HG03520 (cell line): ENCODE measurements around the gene AP2A2.

ENCODE experiments used
- ATAC-seq: cut with Tn5 transposase; IDR thresholded peaks from one replicate; pipeline ENCODE4 v1.9.1; 2021; ENCODE audit warnings: mild to moderate bottlenecking, moderate library complexity; ENCODE audit not compliant: unreplicated experiment

The AP2A2 gene

DNA sequence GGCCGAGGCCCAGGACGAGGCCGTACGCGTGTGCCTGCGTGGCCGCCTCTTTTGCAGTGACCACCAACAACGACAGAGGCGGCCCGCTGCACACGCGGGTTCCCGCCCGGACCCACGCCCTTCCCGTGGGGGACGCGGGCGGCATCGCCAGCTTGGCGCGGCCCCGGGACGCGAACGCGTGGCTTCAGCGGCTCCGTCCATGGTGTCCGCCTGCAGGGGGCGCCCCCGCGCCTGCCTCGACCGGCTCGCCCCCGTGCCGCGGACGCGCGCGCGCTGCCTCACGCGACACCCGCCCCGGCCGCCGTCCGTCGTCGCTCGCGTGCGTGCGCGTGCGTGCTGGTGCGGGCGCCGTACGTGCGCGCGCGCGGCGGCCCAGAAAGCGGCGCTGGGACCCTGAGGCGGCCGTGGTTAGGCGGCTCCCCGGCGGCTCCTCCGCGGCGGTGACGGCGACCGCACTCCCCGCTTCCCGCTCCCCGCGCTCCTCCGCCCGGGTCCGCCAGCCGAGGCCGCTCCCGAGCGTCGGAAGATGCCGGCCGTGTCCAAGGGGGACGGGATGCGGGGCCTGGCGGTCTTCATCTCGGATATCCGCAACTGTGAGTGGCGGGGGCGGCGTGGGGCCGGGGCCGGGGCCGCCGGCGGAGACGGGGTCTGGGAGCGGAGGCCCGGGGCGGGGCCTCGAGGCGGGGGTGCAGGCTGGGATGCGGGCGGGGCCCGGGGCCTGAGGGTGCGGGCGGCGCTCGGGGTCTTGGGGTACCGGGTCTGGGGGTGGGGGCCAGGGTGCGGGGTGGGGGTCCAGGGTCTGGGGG is at the start of gene AP2A2:
TSS of gene AP2A2 (plus strand) at position 375 of the 806 bp plus-strand sequence. CDS start at position 527, 152 bp downstream.
- peak; percentile 69 for ATAC-seq

DNA sequence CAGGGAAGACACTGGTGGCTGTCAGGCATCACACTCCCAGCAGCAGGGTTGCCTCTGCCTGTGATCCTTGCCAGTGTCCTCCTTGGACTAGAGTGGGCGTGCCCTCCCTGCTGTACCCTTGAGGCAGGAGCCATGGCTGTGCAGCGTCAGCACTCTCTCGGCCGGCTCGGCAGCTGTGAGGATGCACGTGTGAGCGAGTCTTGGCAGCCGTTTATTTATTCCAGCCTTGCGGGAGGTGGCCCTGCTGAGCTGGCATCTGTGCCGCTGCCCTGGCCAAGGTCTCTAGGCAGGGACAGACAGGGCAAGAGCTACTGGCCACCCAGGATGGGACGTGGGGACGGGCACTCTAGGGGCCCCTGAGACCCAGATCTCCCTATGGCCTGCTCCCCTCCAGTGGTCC is 49.1 kb upstream of the AP2A2 start:
- ATAC-seq, result no peak

DNA sequence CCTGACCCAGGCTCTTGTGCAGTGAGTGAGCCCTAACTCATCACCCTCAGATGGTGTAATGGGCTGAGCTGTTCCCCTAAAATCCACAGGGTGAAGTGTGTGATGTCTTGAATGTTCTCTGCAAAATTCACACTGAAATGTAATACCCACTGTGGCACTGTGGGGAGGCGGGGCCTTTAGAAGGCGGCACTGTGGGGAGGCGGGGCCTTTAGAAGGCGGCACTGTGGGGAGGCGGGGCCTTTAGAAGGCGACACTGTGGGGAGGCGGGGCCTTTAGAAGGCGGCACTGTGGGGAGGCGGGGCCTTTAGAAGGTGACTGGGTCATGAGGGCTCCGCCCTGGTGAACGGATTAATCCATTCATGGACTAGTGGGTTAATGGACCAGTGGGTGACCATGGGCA is 48.1 kb upstream of the AP2A2 start:
- ATAC-seq, result no peak

DNA sequence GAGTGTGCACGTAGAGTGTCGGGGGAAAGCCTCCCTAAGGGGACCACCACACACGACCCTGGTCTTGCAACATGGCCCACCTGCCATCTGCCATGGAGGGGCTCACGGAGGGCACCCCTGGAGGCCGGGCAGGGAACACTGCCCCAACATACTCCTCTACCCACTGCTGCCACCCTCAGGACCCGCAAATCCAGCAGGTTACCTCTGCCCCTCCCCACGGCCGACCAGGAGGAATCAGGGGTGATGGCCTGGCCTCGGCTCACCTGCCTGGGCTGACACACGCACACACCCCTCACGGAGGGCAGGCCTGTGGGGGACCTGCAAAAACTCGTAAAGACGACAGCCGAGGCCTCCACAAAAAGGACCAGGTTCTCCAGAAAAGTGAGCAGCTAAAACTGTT is 45.2 kb upstream of the AP2A2 start:
- ATAC-seq, result no peak

DNA sequence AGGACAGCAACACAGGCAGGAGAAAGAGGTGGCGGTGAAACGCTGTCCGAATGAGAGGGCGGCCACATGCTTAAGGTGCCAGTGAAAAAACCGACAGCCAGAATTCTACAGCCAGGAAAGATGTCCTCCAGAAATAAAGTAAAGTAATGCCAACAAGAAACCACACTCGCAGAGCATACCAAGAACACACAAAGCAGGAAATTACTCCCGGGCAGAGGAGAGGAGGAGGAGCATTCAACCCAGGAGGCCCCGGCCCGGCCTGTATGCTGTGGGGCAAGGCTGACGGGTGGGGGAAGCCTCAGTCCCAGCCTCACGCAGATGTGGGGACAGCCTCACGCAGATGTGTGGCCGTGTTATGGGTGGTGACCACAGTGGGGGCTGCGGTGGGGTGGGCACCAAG is 43.1 kb upstream of the AP2A2 start:
- ATAC-seq, result no peak

DNA sequence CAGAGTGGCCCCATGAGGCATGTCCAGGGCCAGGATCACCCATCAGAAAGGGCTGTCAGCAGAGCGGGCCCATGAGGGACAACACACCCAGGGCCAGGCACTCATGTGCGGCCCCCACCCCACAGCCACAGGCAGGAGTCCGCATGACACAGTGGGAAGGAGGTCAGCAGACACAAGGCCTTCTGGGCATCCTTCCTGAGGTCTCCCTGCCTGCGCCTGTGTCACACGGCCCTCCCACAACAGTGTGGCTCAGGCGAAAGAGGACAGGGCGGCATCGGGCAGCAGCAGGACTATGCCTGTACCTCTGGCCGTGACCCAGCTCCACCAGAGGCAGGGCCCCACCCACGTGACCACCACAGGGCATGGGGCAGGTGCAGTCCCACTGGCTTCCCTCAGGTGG is 42.1 kb upstream of the AP2A2 start:
- no peak for ATAC-seq

DNA sequence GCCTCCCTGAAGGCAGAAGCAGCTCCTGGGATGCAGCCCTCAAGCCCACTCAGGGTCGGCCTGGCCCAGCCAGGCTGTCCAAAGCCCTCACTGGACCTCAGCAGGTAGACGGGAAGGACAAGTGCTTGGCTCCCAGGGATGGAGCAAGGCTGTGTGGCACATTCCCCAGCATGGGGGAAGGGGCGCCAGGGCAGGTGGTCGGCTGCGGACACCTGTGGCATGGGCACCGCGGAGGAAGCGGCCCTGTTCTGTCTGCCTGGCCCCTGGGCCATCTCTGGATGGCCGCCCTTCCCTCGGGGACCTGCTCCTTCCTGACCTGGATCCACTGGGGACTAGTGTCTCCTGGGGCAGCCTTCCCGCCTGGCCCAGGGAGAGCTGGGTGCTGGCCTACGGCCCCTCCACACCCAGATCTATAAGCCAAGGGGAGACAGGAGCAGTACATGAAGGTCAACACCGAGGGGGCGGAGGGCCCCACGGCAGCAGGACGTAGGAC is 41.0 kb upstream of the AP2A2 start:
- ATAC-seq, result no peak

DNA sequence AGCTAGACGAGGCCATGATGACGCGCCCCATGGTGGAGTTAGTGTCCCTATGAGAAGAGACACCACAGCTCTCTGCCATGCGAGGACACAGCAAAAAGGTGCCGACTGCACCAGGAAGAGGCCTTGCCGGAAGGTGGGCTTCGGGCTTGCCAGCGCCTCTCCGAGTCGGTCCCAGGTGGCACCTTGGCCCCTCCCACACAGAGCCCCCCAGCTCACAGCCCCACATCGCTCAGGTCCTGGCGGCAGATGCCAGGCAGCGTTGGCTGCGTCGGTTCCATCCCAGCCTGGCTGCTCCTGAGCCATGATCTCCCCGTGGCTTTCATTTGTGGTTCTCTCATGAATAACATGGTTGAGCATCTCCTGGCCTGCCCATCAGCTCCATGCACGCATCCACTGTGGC is 39.1 kb upstream of the AP2A2 start:
- no peak for ATAC-seq

DNA sequence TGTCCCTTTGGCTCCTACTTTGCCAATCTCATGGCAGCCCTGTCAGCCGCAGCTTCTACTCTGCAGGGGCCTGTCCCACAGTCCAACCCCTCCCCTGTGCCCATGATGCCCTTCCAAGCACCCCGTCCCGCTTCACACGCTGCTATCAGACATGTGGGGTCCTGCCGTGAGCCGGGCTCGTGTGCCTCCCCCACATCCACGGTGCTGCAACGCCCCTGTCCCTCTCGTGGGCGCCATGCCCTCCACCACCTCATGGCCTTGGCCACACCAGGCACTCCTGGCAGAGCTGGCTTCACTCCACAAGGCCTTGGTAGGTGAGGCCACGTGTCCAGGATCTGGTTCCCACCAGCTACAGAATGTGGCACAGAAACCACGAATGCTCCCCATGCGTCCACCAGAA is 38.1 kb upstream of the AP2A2 start:
- ATAC-seq, result no peak

DNA sequence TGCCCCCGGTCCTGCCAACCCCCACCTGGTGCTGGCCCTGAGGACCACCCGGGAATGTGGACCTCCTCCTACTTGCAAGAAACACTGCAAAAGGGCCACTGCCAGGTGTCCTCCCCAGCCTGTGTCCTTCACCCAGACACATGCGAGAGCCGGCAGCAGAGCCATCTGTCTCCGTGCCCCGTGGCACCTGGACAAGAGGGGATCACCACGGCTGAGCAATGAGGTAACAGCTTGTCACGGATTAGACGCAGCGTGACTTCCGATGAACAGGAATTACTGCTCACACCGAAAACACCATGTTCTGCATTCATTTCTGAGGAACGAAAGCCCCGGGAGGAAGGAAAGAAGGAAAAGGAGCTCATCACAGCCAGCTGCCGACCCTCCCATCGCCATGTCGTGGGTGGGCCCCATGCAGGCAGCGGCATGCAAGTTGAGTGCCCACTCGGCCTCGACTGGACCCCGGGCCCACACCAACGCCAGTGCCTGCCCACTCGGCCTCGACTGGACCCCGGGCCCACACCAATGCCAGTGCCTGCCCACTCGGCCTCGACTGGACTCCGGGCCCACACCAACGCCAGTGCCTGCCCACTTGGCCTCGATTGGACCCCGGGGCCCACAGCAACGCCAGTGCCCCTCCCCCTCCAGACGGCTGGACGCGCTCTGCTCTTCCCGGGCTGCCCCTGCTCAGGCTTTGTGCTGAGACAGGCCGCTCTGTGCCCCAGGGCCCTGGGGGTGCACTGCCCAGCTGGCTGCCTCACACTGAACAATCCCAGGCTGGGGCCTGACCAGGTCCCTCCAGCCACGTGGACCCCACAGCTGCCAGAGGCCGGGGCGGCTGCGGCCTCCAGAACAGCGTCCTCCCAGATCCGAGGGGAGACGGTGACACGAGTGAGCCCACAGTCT is 37.1 kb upstream of the AP2A2 start:
- no peak for ATAC-seq

DNA sequence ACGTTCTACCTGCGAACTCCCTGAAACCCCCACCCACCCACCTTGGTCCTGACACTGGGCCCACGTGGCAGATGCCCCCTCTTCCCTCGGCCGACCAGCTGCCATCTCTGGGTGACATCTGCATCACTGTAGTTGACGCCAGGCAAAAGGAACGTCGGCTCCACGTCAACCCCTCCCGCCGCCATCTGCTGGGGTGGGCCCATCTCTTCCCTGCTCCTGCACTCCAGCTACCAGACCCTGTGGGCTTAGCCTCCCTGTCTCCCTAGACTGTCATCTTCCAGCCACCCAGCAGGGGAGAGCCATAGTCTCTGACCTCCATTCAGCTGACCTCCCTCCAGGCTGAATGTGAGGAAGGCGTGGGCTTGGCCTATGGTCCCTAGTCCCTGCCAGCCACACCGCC is 36.4 kb upstream of the AP2A2 start:
- ATAC-seq, result no peak

DNA sequence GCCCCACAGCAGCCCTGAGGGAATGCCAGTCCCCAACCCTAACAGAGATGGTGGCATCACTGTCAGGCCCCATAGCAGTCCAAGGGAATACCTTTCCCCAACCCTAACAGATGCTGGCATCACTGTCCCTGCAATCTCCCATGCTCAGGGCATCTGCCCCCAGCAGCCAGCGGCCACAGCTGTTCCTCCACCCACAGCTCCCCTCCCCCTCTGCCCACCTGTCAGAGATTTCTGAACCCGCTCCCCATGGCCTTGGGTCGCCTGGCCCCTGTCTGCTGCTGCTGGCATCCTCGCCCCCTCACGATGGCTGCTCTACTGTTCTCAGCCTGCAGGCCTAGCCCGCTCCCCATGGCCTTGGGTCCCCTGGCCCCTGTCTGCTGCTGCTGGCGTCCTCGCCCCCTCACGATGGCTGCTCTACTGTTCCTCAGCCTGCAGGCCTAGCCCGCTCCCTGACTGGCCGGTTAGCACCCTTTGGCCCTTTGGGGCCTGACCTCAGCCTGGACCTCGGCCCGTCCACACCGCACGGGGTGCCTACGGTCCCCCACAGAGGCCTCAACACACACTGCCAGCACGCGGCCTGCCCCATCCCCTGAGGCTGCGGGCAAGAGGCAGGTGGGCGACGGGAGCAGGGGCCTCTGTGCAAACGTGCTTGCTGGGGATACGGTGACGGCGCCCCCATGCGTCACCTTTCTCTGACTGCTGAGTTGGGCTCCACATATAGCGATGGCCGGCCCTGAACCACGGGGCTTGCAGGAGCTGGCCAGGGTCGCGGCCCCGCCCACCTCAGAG is 35.8 kb upstream of the AP2A2 start:
- ATAC-seq, result no peak

DNA sequence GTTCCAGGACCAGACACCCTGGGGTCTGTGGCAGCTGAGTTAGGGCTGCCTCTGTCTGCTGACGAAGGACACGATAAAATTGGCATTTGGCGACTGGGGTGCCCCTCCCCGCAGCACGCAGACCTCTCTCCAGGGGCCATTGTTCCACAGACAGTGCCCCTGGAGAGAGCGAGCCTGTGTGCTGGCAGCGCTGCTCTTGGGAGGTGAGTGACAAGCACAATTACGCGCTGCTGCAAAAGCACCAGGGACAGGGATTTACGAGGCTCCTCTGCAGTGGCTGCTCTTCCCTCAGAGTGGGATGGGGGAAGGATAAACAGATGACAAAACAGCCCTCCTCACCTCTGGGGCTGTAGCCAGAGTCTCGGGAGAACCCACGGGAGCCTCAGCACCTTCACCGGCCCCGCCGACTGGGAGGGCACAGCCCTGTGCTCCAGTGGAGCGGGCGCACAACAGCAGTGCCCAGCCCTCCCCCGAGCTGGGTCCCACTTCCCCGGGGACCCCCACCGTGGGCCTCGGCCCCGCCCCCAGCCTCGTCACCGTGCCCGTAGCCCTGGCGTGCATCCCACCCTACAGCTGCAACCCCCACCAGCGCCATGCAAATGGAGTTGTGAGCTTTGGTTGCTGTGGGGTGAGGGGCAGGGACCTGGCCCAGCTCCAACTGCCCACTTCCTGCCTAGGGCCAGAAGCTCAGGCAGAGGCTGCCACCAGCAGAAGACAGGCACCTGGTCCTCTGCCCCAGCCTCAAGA is 34.7 kb upstream of the AP2A2 start:
- no peak for ATAC-seq

DNA sequence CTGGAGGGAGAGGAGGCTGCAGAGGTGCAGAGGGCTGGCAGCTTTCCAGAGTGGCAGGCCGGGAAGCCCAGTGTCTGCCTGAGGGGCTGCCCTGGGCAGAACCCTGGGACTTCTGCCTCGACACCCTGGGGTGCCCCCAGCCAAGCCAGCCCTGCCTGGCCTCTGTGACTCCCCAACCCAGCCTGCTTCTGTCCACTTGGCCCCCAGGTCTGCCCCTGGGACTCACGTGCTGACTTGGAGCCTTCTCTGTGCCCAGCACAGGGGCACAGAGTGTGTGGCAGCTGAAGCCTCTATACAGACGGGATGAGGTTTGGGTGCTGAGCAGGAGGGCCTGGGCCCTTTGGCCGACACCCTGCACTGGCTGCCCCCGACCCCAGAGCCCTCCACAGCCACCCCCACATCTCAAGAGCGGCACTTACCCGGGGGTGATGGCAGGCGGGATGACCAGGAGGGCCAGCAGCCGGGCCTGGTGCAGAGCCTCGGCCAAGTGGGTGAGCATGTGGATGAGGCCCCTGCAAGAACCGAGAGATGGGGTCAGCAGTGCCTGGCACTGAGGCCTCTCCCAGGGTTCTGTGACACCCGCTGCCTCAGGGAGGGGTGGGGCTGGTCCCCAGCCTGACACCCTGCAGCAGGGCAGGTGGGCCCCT is 32.5 kb upstream of the AP2A2 start:
- ATAC-seq, result no peak

DNA sequence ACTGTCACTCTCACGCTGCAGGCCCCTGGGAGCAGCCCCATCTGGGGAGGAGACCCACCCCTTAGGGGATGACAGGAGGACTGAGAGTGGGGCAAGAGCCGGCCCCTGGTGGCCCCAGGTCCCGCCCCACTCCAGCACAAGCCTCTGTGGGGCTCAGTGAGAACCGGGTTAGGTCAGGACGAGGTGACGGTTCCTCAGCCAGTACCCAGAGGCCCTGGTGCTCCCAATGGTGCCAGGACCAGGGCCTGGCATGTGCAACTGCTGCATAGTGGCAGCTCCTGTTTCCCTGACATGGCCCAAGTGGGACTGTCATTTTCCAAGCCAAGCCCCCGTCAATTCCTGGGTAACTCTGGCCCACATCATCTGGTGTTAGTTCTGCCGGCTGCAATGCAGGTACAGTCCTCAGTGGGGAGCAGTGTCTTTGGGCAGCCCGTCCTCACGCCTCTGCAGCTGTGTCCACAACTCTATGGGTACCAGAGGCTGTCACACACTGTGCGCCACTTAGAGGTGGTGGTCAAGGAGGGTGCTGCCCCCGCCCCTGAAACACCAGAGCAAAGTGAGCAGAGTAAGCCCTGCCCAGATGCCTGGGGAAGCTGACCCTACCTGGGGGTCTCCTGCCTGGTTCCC is 31.0 kb upstream of the AP2A2 start:
- no peak for ATAC-seq

DNA sequence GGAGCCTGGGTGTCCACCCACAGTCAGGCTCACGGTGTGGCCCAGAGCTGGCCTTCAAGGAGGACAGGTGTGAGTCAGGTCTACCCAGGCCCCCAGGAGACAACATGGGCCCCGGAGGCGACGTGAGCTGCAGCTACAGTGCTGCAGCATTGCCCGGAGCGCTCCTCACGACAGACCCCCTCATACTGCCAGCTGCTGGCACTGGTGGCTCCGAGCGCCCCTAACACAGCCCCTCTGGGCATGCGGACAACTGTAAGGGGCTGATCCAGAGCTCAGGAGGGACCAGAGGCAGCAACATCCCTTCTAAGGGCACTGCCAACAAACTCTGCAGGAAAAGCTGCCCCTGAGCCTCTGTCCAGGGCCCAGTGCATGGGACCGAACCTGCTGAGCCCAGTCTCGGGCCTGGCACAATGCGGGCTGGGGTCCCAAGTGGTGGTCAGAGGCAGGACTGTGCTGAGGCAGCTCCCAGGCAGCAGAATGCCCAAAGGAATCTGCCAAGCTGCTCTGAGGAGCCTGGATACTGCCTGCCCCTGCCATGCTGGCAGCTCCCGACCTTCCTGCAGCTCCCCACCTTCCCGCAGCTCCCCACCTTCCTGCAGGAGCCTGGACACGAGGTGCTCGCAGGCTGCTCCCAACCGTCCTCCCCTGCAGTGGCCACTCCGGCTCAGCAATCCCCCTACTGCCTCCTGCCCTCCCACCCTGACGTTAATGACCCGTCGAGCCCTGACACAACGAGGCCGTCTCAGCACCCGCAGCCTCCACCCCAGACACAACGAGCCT is 30.1 kb upstream of the AP2A2 start:
- ATAC-seq, result no peak

DNA sequence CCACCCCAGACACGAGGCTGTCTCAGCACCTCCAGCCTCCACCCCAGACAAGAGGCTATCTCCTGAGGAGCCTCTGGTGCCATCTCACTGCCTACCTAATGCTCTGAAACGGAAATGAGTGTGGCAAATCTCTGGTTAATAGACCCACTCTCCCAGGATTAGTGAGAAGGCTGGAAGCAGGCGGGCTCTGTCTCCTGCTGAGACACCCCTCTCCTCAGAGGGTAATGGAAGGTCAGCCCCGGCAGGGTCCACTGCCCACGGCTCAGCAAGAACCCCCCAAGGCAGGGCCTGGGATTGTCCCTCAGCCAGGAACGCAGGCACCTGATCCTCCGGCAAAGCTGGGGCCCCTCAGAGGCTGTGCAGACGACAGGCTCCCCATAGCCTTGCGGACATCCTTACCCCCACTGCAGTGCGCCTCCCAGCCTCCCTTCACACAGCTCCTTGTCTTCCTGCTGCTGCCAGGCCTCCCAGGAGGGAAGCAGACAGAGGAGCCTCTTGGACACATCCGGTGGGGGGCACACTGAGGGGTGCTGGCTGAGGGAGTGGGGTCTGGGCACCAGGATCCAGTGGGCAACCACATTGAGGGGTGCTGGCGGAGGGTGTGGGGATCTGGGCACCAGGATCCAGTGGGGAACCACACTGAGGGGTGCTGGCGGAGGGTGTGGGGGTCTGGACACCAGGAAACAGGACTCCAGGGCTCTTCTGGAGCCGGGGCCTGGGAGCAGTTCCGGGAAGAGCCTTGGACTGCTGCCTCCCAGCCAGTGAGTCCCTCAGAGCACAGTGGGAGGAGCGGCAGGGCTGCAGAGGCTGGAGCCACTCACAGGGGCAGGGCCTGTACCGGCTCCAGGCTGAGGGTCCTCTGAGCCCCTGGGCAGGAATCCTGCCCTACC is 28.2 kb upstream of the AP2A2 start:
- no peak for ATAC-seq

DNA sequence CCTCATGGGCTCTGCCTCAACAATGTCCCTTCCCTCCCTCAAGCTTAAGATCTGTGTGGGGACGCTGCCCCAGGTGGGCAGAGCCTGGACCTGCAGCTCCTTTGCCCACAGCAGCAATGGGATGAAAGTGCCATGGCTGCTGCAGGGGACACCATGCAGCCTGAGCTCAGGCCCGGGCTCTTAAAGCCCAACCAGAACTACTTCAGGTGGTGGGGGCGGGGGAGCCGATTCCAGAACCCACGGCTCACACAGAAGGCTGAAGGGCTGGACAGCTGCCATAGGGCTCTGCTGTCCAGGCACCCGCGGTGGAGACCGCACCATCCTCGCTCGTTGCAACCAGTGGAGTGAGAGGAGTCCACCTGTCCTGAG is 27.5 kb upstream of the AP2A2 start:
- ATAC-seq, result no peak
